Muscle of leg (tissue), 11 donors: ENCODE data around the gene PLEKHA7. TPM values are rescaled to one million over a fixed set of nuclear protein-coding genes. Genes with fewer than 3 reads are reported as not detected.

Experiments used
- DNase-seq: peaks from one replicate; pipeline ENCODE4 v3.0.0; 2013
- H3K27ac ChIP-seq: one replicate; pipeline ENCODE4 v1.5.1; 2013; ENCODE audit warnings: mild to moderate bottlenecking, low read length, control low read depth
- H3K27me3 ChIP-seq: one replicate; pipeline ENCODE4 v1.6.1; 2013; ENCODE audit warnings: low read length; ENCODE audit not compliant: control insufficient read depth, insufficient read depth
- H3K36me3 ChIP-seq: one replicate; pipeline ENCODE4 v1.6.1; 2013; ENCODE audit warnings: low read length; ENCODE audit not compliant: control insufficient read depth, insufficient read depth
- H3K4me1 ChIP-seq: one replicate; pipeline ENCODE4 v1.6.1; 2013; ENCODE audit warnings: low read length; ENCODE audit not compliant: control insufficient read depth, insufficient read depth
- H3K4me3 ChIP-seq: one replicate; pipeline ENCODE4 v1.5.1; 2013; ENCODE audit warnings: low read length, control low read depth
- H3K9me3 ChIP-seq: replicated peaks from 2 replicates; pipeline ENCODE4 v1.6.1; 2013; ENCODE audit warnings: low read depth, low read length; ENCODE audit not compliant: control insufficient read depth
- WGBS: methylation state at CpG from one replicate; pipeline ENCODE4 v1.1.5; 2013; ENCODE audit warnings: missing lambda C conversion rate; ENCODE audit not compliant: insufficient coverage; 5-methylcytosine and 5-hydroxymethylcytosine counted together
- polyA plus RNA-seq, 8 donors: library from polyadenylated mRNA; unstranded; fragments of 120-200 nt; gene quantifications; one replicate each; pipeline versions ENCODE4 v1.2.1 to v1.2.3, GENCODE V29; 2013; ENCODE audit warnings: inconsistent platforms in 1 of 8, low replicate concordance in 1 of 8; ENCODE audit not compliant: insufficient read length in 8 of 8, insufficient read depth in 1 of 8
- total RNA-seq: library from RNA; stranded (reverse); fragments of 120-200 nt; gene quantifications from one replicate; pipeline ENCODE4 v1.2.4, GENCODE V29; 2013

The PLEKHA7 gene
- total and polyA plus RNA-seq, 9 donors, result 2.6 to 7.8 (median 4.2) TPM

DNA sequence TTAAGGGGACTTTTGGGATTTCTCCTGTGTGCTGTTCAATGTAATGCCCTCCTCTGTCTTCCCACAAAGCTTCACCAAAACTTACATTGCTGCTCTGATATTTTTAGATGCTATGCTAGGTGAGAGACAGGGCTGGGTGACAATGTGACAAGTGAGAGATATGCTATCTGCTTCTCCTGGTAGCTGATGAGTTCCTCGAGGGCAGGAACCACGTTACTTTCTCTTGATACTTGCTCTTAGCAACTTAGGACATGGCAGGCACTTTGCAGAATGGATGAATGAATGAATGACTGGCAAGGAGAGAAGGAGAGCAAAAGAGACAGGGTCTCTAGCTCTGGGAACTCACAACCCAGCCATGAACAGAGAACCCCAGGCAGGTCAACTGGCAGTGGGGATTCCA is 160.4 kb downstream of the PLEKHA7 start:
- Histone ChIP-seq H3K4me1 (peaks cover 34% of the 10 kb centered on the region), H3K27me3 (no peaks in the 10 kb centered on the region), H3K4me3 (no peak overlapping the region), H3K9me3 (no peaks in the 10 kb centered on the region), H3K27ac (no peak overlapping the region), H3K36me3 (no peaks in the 10 kb centered on the region)
- 89% methylated on average over 2 of the region's 2 CpGs for WGBS
- no peak for DNase-seq

DNA sequence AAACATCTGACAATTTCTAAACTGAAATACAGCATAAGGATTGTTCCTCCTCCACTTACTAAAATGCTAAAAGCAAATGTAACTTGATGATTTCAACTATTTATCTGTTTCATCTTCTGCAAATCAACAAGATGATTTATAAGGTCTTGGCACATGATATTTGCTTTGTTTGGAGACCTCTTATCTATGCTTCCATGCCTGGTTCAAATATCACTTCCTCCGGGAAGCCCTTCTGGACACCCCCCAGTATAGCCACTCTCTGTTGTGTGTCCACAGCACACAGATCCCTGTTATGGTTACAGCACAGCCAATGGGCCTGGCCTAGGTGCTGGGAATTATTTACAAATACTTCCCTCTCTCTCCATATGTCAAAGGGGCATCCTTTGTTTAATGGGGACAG is 160.9 kb downstream of the PLEKHA7 start:
- no peak for DNase-seq
- WGBS, result 83% methylated on average over 1 of the region's 1 CpG
- H3K27me3 ChIP-seq, result no peaks in the 10 kb centered on the region
- H3K27ac ChIP-seq, result no peak overlapping the region
- H3K9me3 ChIP-seq, result no peaks in the 10 kb centered on the region
- H3K4me1 ChIP-seq, result peaks cover 34% of the 10 kb centered on the region
- no peaks in the 10 kb centered on the region for H3K36me3 ChIP-seq
- no peak overlapping the region for H3K4me3 ChIP-seq

DNA sequence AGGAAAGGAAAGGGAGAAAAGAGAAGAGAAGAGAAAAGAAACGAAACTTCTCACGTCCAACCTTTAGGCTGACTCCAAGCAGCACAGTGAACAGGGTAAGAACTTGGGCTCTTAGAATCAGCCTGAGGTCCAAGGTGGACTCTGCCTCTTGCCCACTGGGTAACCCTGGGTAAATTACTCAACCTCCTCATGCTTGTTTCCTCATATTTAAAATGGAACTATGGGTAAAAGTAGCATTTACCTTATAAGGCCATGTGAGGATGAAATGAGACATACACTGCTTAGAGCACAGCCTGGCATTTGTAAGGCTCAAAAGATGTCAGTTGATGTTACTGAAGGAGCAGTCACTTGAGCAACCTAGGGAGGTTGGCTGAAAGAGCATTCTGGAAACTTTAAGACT is 167.9 kb downstream of the PLEKHA7 start:
- no peaks in the 10 kb centered on the region for H3K27me3 ChIP-seq
- H3K27ac ChIP-seq, result no peak overlapping the region
- peaks cover 9% of the 10 kb centered on the region for H3K4me1 ChIP-seq
- DNase-seq, result no peak
- WGBS, result 90% methylated on average over 2 of the region's 2 CpGs
- no peak overlapping the region for H3K4me3 ChIP-seq
- no peaks in the 10 kb centered on the region for H3K9me3 ChIP-seq
- no peaks in the 10 kb centered on the region for H3K36me3 ChIP-seq

DNA sequence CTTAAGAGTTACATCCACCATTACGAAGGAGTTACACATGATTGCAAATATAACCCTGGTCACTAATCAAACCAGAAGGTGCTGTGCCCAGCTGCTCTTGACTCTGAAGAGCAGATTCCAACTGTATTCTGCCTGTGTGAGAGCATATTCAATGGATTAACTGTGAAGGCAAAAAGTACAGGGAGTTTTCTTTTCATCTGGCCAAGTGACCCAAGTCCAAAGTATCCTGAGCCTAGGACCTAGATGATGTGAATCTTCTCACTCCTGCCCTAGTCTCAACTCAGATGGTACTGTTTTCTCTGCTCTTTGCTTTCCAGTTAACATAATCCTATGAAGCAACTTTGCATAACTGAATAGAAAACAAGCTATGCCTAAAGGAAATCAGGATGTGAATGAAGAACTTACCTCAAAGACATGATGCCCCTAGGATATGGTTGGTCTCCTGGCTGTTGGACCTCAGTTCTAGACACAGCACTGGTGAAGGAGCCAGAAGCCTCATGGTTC is 169.9 kb downstream of the PLEKHA7 start:
- no CpG with 5 or more reads among the region's 1 CpG for WGBS
- Histone ChIP-seq H3K9me3 (no peaks in the 10 kb centered on the region), H3K36me3 (no peaks in the 10 kb centered on the region), H3K27ac (no peak overlapping the region), H3K4me3 (no peak overlapping the region), H3K4me1 (peaks cover 9% of the 10 kb centered on the region), H3K27me3 (no peaks in the 10 kb centered on the region)
- no peak for DNase-seq

DNA sequence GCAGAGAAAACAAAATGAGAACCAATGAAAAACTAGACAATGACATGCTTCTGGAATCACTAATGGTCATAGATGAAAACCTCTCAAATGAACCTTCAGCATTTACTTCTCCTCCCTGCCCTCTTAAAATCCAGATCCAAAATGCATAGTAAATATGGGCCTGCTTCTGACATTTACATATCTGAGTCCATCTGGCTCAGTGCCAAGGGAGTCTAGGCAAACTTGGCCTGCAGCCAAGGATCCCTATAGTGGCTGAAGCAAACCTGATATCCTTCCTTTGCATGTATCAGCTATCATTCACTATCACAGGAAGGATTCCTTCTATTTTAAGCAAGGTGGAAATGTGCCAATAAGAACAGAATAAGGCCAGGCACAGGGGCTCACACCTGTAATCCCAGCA is 170.9 kb downstream of the PLEKHA7 start:
- peaks cover 9% of the 10 kb centered on the region for H3K4me1 ChIP-seq
- H3K4me3 ChIP-seq, result no peak overlapping the region
- no peak overlapping the region for H3K27ac ChIP-seq
- H3K27me3 ChIP-seq, result no peaks in the 10 kb centered on the region
- DNase-seq, result peak; percentile 54
- no peaks in the 10 kb centered on the region for H3K9me3 ChIP-seq
- H3K36me3 ChIP-seq, result no peaks in the 10 kb centered on the region

DNA sequence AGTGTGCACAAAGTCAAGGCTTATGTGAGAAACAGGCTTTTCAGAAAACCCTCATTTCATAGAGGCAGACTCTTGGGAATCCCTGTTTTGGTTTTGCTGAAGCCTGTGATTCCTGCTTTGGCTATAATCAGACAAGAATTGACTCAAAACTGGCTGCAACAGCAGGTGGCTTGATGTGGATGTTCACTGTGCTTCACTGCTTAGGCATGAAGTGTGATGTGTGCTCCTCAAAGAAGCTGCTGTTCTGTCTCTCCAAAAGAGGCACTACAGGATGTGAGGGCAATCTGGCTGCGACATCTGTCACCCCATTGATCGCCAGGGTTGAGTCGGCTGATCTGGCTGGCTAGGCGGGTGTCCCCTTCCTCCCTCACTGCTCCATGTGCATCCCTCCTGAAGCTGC is 172.2 kb downstream of the PLEKHA7 start:
- H3K27me3 ChIP-seq, result no peaks in the 10 kb centered on the region
- H3K9me3 ChIP-seq, result no peaks in the 10 kb centered on the region
- peaks cover 9% of the 10 kb centered on the region for H3K4me1 ChIP-seq
- H3K4me3 ChIP-seq, result no peak overlapping the region
- H3K36me3 ChIP-seq, result no peaks in the 10 kb centered on the region
- 82% methylated on average over 4 of the region's 4 CpGs for WGBS
- H3K27ac ChIP-seq, result no peak overlapping the region
- DNase-seq, result no peak

DNA sequence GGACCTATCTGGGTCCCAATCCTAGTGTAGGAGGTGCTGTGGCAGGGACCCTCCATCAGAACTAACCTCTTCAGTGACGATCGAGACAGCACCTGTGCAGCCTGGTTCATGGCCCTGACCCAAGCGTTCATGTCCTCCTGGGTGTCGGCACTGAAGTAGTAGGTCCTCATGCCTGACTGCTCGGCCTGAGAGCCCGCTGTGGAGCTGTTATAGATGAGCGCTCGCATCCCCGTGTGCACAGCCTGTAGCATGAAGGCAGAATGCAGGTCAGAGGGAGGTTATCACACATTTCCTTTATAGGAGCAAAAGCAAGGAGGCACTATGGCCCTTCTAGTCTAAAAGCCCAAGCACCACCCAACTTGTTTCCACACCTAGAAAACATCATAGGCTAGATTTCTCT is 172.7 kb downstream of the PLEKHA7 start:
- DNase-seq, result no peak
- no peak overlapping the region for H3K27ac ChIP-seq
- H3K9me3 ChIP-seq, result no peaks in the 10 kb centered on the region
- H3K4me1 ChIP-seq, result peaks cover 5% of the 10 kb centered on the region
- H3K4me3 ChIP-seq, result no peak overlapping the region
- H3K36me3 ChIP-seq, result no peaks in the 10 kb centered on the region
- 90% methylated on average over 6 of the region's 9 CpGs for WGBS
- no peaks in the 10 kb centered on the region for H3K27me3 ChIP-seq

DNA sequence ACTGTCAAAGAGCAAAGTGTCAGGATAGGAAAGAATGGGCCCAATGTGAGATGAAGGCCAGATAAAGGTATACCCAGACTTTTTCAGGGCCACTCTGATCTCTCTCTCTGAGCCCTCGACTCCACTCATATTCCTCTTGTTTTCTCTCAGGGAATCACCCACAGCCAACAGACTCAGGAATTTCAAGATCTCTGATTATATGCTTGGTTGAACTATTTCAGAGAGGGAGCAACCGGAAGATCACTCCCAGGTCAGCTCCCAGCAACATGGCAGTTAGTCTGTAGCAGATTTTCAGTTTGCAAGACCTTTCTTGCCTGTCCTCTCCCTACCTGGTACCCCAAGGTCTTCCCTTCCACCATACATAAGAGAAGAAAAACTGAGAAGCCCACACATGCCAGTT is 173.3 kb downstream of the PLEKHA7 start:
- WGBS, result no CpG with 5 or more reads among the region's 2 CpGs
- DNase-seq, result no peak
- peaks cover 4% of the 10 kb centered on the region for H3K4me1 ChIP-seq
- no peak overlapping the region for H3K4me3 ChIP-seq
- no peak overlapping the region for H3K27ac ChIP-seq
- H3K27me3 ChIP-seq, result no peaks in the 10 kb centered on the region
- no peaks in the 10 kb centered on the region for H3K9me3 ChIP-seq
- H3K36me3 ChIP-seq, result no peaks in the 10 kb centered on the region

DNA sequence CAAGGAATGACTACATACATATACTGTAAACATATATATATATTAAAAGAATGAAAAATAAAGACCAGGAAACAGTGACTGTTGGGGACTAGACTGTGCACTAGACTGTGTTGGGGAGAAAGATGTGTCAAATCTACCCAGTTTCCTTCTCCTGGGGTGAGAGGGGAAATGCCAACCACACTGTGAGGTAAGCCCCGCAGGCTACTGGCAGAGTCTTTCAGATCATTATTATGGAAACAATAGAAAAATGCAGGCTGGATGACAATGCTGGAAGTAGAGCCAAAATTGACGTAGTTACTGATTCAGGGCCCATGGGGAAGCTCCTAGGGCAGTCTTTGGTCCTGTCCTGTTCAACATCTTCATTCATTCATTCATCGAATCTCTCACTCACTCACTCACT is 174.4 kb downstream of the PLEKHA7 start:
- Histone ChIP-seq H3K36me3 (no peaks in the 10 kb centered on the region), H3K27ac (no peak overlapping the region), H3K27me3 (no peaks in the 10 kb centered on the region), H3K4me3 (no peak overlapping the region), H3K4me1 (peaks cover 4% of the 10 kb centered on the region), H3K9me3 (no peaks in the 10 kb centered on the region)
- WGBS, result 100% methylated on average over 1 of the region's 3 CpGs
- no peak for DNase-seq

DNA sequence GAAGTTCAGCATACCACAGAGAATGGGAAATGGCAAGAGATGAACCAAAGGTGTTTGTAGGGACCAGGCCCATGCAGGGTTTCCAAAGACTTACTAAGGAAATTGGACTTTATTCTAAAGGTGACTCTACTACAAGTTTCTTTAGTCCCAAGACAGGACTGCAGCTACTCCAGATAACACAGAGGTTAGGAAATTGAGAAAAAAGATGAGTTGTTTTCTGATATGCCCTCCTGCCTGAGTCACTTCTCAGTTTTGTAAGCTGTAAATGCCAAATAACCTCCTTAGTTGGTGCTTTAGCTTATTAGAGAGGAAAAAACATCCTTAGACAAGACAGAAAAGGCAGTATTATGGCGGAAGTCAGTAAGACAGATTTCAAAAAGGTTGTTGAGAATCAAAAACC is 179.8 kb downstream of the PLEKHA7 start:
- no peaks in the 10 kb centered on the region for H3K9me3 ChIP-seq
- H3K27ac ChIP-seq, result no peak overlapping the region
- 70% methylated on average over 1 of the region's 1 CpG for WGBS
- DNase-seq, result no peak
- H3K27me3 ChIP-seq, result no peaks in the 10 kb centered on the region
- no peak overlapping the region for H3K4me3 ChIP-seq
- no peaks in the 10 kb centered on the region for H3K36me3 ChIP-seq
- H3K4me1 ChIP-seq, result no peaks in the 10 kb centered on the region

DNA sequence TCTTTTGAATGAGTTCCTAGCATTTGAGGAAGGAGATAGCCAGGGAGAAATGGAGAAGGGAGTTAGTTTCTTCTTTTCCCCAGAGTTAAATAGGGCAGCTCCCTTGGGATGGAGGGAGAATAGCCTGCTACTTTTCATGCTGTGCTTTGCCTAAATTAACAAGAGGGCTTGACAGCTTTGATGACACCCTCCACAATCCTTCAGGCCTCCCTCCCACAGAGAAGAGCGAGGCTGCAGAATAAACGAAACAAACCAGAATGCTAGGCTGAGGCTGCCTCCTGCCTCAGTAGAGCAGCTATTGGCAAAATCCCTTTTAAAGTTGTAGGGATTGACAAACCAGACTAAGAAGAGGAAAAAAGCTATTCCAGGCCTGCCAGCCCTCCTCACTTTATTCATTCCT is 181.2 kb downstream of the PLEKHA7 start:
- H3K4me3 ChIP-seq, result no peak overlapping the region
- H3K9me3 ChIP-seq, result no peaks in the 10 kb centered on the region
- no peak for DNase-seq
- no peaks in the 10 kb centered on the region for H3K27me3 ChIP-seq
- WGBS, result no CpG with 5 or more reads among the region's 2 CpGs
- no peak overlapping the region for H3K27ac ChIP-seq
- no peaks in the 10 kb centered on the region for H3K36me3 ChIP-seq
- H3K4me1 ChIP-seq, result no peaks in the 10 kb centered on the region
